Neuron (in vitro differentiated cells): ENCODE results near the gene SYT7.

Experiments used
- H2AFZ ChIP-seq: one replicate; pipeline ENCODE4 v1.6.1; 2013; ENCODE audit warnings: low read depth, mild to moderate bottlenecking, inconsistent platforms, low read length, moderate library complexity
- H3K27me3 ChIP-seq: one replicate; pipeline ENCODE4 v1.6.1; 2013; ENCODE audit warnings: low read length; ENCODE audit not compliant: insufficient read depth
- H3K36me3 ChIP-seq: one replicate; pipeline ENCODE4 v1.6.1; 2013; ENCODE audit warnings: low read length; ENCODE audit not compliant: insufficient read depth
- H3K4me1 ChIP-seq: one replicate; pipeline ENCODE4 v1.6.1; 2013; ENCODE audit warnings: low read length; ENCODE audit not compliant: insufficient read depth
- H3K4me3 ChIP-seq: 2 replicates; pipeline ENCODE4 v1.5.1; 2013; ENCODE audit warnings: mild to moderate bottlenecking, low read length, moderate library complexity
- H3K9me3 ChIP-seq: one replicate; pipeline ENCODE4 v1.6.1; 2013; ENCODE audit warnings: low read length

SYT7 gene

GRCh38 chr11:61551634-61552033 lies 29.2 kb downstream of the SYT7 start:
- H3K27me3 ChIP-seq = peaks cover 24% of the 10 kb centered on the region
- no peaks in the 10 kb centered on the region for H3K36me3 ChIP-seq
- peaks cover 28% of the 10 kb centered on the region for H3K4me1 ChIP-seq
- H3K4me3 ChIP-seq = no peak overlapping the region
- no peaks in the 10 kb centered on the region for H3K9me3 ChIP-seq
- H2AFZ ChIP-seq = no peak overlapping the region

GRCh38 chr11:61550665-61551227 lies 30.1 kb downstream of the SYT7 start:
- no peak overlapping the region for H3K4me3 ChIP-seq

GRCh38 chr11:61549662-61550568 lies 31.0 kb downstream of the SYT7 start:
- Histone ChIP-seq H3K9me3 (no peaks in the 10 kb centered on the region), H3K36me3 (no peaks in the 10 kb centered on the region), H3K27me3 (peaks cover 13% of the 10 kb centered on the region), H3K4me1 (peaks cover 20% of the 10 kb centered on the region), H3K4me3 (no peak overlapping the region), H2AFZ (no peak overlapping the region)

More at GRCh38 chr11:61550665-61551227, 30.1 kb downstream of the SYT7 start:
- Histone ChIP-seq H2AFZ (no peak overlapping the region), H3K27me3 (peaks cover 16% of the 10 kb centered on the region), H3K4me1 (peaks cover 25% of the 10 kb centered on the region), H3K9me3 (no peaks in the 10 kb centered on the region), H3K36me3 (no peaks in the 10 kb centered on the region)

DNA sequence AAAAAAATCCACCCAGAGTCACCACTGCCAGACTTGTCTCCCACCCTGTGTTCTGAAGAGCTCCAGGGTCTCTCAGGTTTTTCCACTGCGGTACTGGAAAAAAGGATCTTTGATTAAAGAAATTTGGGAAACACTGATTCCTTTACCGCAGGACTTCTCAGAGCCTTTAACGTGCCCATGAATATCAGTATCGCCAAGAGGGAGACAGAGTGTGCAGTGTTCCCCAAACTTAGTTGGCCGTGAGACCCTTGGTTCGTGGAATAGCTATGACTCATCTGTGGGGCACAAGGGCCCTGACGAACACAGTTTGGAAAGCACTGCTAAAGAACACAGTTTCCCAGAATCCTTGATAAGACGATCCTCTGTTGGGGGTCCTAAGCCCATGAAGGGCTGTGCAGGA lies 31.7 kb downstream of the SYT7 start:
- peaks cover 13% of the 10 kb centered on the region for H3K4me1 ChIP-seq
- no peak overlapping the region for H3K4me3 ChIP-seq
- no peak overlapping the region for H2AFZ ChIP-seq
- peaks cover 7% of the 10 kb centered on the region for H3K27me3 ChIP-seq
- no peaks in the 10 kb centered on the region for H3K9me3 ChIP-seq
- H3K36me3 ChIP-seq = no peaks in the 10 kb centered on the region

- Histone ChIP-seq H3K9me3 (no peaks in the 10 kb centered on the region), H3K4me1 (peaks cover 4% of the 10 kb centered on the region), H2AFZ (no peak overlapping the region), H3K36me3 (no peaks in the 10 kb centered on the region), H3K27me3 (no peaks in the 10 kb centered on the region), H3K4me3 (no peak overlapping the region)
These were observed 33.6 kb downstream of the SYT7 start for GRCh38 chr11:61547246-61547645.

DNA sequence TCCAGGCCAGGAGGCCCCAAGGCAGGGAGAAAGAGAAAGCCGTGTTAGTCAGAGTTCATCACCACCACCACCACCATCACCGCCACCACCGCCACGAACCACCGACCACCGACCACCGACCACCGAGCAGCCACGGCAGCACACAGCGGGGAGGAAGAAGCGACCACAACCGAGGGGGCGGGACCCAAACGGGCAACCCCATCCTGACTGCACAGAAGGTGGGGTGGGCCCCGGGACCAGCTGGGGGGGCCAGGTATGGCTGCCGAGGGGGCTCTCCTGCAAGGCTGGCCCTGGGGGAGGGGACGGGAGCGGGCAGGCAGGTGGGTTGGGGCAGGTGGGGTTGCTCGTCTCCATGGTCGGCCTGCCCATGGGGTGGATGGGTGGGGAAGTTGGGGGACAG lies 34.2 kb downstream of the SYT7 start:
- peaks cover 7% of the 10 kb centered on the region for H3K4me1 ChIP-seq
- no peak overlapping the region for H3K4me3 ChIP-seq
- no peak overlapping the region for H2AFZ ChIP-seq
- no peaks in the 10 kb centered on the region for H3K27me3 ChIP-seq
- no peaks in the 10 kb centered on the region for H3K9me3 ChIP-seq
- H3K36me3 ChIP-seq = no peaks in the 10 kb centered on the region

DNA sequence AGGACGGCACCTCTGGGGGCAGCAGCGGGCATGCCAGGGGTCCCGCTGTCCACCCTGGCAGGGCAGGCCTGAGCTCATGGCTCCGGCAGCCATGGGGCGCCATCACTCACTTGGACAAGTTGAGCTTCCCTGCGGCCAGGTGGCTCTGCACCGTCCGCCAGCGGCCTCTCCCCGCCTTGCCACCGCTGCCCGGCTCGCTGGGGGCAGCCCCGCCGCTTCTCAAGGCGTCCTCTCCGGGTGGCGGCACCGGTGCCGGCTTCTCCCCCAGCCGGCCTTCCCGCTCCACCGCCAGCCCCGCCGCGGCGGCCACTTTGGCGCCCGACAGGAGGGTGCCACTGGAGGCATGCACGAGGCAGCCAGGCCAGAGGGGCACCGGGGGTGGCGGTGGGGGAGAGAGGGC lies 35.0 kb downstream of the SYT7 start:
- H3K4me1 ChIP-seq = peaks cover 8% of the 10 kb centered on the region
- H3K9me3 ChIP-seq = no peaks in the 10 kb centered on the region
- no peak overlapping the region for H3K4me3 ChIP-seq
- H3K36me3 ChIP-seq = no peaks in the 10 kb centered on the region
- no peak overlapping the region for H2AFZ ChIP-seq
- no peaks in the 10 kb centered on the region for H3K27me3 ChIP-seq

DNA sequence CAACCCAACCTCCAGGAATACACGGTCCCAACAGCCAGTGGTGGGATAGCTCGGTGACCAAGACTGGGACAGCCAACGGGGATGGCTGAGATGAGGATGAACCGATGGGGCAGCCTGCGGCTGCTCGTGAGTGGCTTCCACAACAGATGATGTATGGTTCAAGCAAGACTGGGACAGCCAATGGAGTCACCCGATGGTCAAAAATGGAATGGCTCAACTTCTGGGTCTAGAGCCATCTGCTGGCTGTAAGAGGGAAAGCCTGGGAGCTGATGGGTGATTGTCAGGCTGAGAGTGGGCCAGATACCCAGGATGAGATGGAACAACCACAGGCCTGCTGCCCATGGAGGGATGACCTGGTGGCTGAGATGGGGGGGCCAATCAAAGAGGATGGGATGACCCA lies 35.5 kb downstream of the SYT7 start:
- Histone ChIP-seq H3K27me3 (no peaks in the 10 kb centered on the region), H3K36me3 (no peaks in the 10 kb centered on the region), H2AFZ (no peak overlapping the region), H3K4me1 (peaks cover 8% of the 10 kb centered on the region), H3K9me3 (no peaks in the 10 kb centered on the region), H3K4me3 (no peak overlapping the region)

GRCh38 chr11:61544466-61544865 lies 36.4 kb downstream of the SYT7 start:
- Histone ChIP-seq H3K36me3 (no peaks in the 10 kb centered on the region), H3K4me1 (peaks cover 8% of the 10 kb centered on the region), H3K9me3 (no peaks in the 10 kb centered on the region), H3K4me3 (no peak overlapping the region), H2AFZ (no peak overlapping the region), H3K27me3 (no peaks in the 10 kb centered on the region)

DNA sequence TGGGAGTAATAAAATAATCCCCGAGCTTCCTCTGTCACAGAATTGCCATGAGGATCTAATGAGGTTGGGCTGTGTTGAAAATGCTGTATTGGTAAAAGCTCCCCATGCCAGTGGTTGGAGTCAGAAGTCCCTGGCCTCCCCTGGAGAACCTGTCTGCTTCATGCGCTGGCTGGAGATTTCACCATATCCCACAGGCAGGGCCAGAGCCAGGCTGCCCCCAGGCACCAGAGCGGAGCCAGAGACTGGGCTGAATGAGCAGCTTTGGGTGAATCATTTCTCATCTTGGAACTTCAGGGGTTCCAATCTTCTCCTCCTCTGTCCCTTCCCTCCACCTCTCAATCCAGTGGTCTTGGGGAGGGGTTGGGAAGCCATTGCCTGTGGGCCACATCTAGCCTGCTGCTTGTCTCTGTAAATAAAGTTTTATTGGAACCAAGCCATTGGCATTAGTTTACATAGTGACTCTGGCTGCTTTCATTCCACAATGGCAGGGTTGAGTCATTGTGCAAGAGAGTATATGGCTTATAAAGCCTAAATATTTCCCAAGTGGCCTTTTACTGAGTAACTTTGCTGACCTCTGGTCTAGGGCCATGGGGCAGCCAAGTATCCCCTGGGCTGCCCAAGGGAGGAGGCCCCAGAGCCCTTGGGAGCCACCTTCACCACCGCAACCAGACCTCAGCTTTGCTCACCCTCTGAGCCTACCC lies 37.1 kb downstream of the SYT7 start:
- Histone ChIP-seq H3K36me3 (no peaks in the 10 kb centered on the region), H3K9me3 (no peaks in the 10 kb centered on the region), H3K4me3 (no peak overlapping the region), H3K27me3 (no peaks in the 10 kb centered on the region), H2AFZ (no peak overlapping the region), H3K4me1 (peaks cover 8% of the 10 kb centered on the region)

GRCh38 chr11:61542705-61543104 lies 38.2 kb downstream of the SYT7 start:
- peaks cover 4% of the 10 kb centered on the region for H3K4me1 ChIP-seq
- no peaks in the 10 kb centered on the region for H3K36me3 ChIP-seq
- H3K4me3 ChIP-seq = no peak overlapping the region
- H2AFZ ChIP-seq = no peak overlapping the region
- H3K27me3 ChIP-seq = no peaks in the 10 kb centered on the region
- H3K9me3 ChIP-seq = no peaks in the 10 kb centered on the region

GRCh38 chr11:61542024-61542461 lies 38.8 kb downstream of the SYT7 start:
- Histone ChIP-seq H3K4me3 (no peak overlapping the region), H2AFZ (no peak overlapping the region), H3K9me3 (no peaks in the 10 kb centered on the region), H3K27me3 (no peaks in the 10 kb centered on the region), H3K36me3 (no peaks in the 10 kb centered on the region), H3K4me1 (peaks cover 4% of the 10 kb centered on the region)

DNA sequence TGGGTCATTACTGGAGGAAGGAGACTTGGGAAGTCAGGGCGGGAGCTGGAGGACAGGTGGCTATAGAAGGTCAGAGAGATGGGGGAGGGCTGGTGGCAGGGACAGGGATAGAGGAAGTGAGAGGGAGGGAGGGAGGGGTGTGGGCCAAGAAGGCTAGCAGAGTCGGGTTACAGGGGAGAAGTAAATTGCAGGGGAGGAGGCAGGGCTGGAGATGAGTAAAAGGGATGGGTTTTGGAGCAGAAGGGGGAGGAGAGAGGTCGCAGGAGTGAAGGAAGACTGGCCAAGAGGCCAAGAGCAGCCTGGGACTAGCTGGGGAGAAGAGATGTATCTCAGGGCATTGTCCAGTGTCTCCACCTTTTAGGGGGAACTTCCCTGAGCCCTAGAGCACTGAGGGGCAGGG lies 39.3 kb downstream of the SYT7 start:
- Histone ChIP-seq H3K4me3 (no peak overlapping the region), H3K36me3 (no peaks in the 10 kb centered on the region), H3K4me1 (peaks cover 4% of the 10 kb centered on the region), H2AFZ (no peak overlapping the region), H3K27me3 (no peaks in the 10 kb centered on the region), H3K9me3 (no peaks in the 10 kb centered on the region)
